Measurements from ENCODE around the gene TRIM71. TPM values are rescaled to one million over a fixed set of nuclear protein-coding genes. Genes with fewer than 3 reads are reported as not detected.

The TRIM71 gene
- total RNA-seq, 1 experiment from 2014 or later = 376 TPM

DNA sequence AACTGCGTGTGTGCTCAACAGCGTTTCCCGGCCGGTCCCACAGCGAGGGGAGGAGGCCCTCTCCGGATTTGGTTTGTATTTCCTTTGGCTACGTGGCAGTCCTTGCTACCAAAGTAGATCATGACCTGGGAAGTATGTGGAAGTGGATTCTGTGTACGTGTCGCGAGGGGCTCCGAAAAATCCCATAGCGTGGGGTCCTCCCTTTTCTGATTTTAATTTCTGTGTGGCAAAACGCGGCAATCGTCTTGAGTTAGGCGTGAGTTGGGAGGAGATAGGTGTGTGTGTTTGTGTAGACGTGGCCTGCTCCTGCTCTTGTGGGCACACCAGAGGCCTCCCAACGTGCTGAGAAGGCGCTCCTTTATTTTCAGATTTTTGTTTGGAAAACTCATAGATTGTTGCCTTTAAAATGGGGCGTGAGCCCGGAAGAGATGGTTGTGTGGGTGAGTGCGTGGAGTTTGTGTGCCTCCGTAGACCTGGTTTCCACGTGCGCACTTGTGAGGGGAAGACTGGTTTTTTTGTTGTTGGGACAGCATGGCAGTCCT is 1.2 kb downstream of the TRIM71 start:
- Histone ChIP-seq H3K4ac (ENCODE audit: low read depth, low read length) (no peak overlapping the region), H2AFZ (ENCODE audit: low read length) (no peak overlapping the region), H3K27me3 (ENCODE audit: insufficient read depth, low read length) (no peaks in the 10 kb centered on the region), H2AK5ac (ENCODE audit: insufficient read length, low read length) (no peak overlapping the region), H4K91ac (ENCODE audit: insufficient read length, low read depth, low read length) (no peak overlapping the region), H3K23ac (ENCODE audit: insufficient read length, low read depth, low read length) (peak overlapping the region; percentile 55), H2BK5ac (ENCODE audit: insufficient read length, low read length) (no peak overlapping the region), H3K14ac (ENCODE audit: insufficient read depth, low read length) (peak overlapping the region; percentile 33), H4K20me1 (ENCODE audit: control insufficient read depth, insufficient read depth, insufficient read length) (no peaks in the 10 kb centered on the region), H3K9ac (ENCODE audit: extremely low read depth, insufficient read length, low read length) (peak overlapping the region; percentile 94), H3K4me1 (ENCODE audit: insufficient read depth, low read length) (peaks cover 6% of the 10 kb centered on the region; the same call in 1 of the 2 replicates), H2BK120ac (ENCODE audit: low read depth, low read length, poor library complexity, severe bottlenecking) (no peak overlapping the region), H3K18ac (ENCODE audit: insufficient read length, low read depth, low read length) (peak overlapping the region; percentile 24), H3K27ac (ENCODE audit: insufficient read length, low read depth, low read length) (no peak overlapping the region), H3T11ph (ENCODE audit: low read length) (no peak overlapping the region), H2BK15ac (ENCODE audit: low read depth, low read length) (no peak overlapping the region), H2BK20ac (ENCODE audit: low read depth, low read length, poor library complexity, severe bottlenecking) (no peak overlapping the region), H3K56ac (ENCODE audit: insufficient read length, low read depth, low read length) (no peak overlapping the region), H3K23me2 (ENCODE audit: insufficient read length, low read depth, low read length, poor library complexity, severe bottlenecking) (peaks cover 25% of the 10 kb centered on the region), H3K4me2 (ENCODE audit: insufficient read depth, insufficient read length, low read length) (peak overlapping the region; percentile 93), H4K8ac (replicated peaks; ENCODE audit: insufficient read length, low read depth, low read length) (no peak overlapping the region), H2BK12ac (ENCODE audit: insufficient read length, low read depth, low read length) (no peak overlapping the region), H3K9me3 (ENCODE audit: control insufficient read depth, low read depth, low read length) (no peaks in the 10 kb centered on the region), H3K79me2 (ENCODE audit: insufficient read depth, low read length) (peaks cover 77% of the 10 kb centered on the region), H3K79me1 (ENCODE audit: insufficient read depth, low read depth, low read length, poor library complexity, severe bottlenecking) (no peaks in the 10 kb centered on the region), H4K5ac (ENCODE audit: insufficient read length, low read depth, low read length) (no peak overlapping the region)
- Mint-ChIP-seq H3K27me3 (ENCODE audit: low read depth) (peaks cover 3% of the 10 kb centered on the region; the same call in 1 of the 2 replicates), H3K4me1 (peaks cover 46 to 47% of the 10 kb centered on the region in 2 experiments), H3K4me3 (peak overlapping the region; percentile 96 to 100), H3K36me3 (ENCODE audit: insufficient read depth in 1 of 3, low read depth in 3 of 3) (peaks cover 57 to 64% (median 61%) of the 10 kb centered on the region in 3 experiments), H3K27ac (peak overlapping the region; percentile 98 to 99 (median 98)), H3K9me3 (peaks cover 10 to 17% of the 10 kb centered on the region in 2 experiments; a peak in 4 of 5 replicates)
- WGBS (ENCODE audit: extremely low coverage, insufficient read length, low lambda C conversion rate) = no CpG with 5 or more reads among the region's 25 CpGs
- no peak for DNase-seq
- TF ChIP-seq, protein P1, sequence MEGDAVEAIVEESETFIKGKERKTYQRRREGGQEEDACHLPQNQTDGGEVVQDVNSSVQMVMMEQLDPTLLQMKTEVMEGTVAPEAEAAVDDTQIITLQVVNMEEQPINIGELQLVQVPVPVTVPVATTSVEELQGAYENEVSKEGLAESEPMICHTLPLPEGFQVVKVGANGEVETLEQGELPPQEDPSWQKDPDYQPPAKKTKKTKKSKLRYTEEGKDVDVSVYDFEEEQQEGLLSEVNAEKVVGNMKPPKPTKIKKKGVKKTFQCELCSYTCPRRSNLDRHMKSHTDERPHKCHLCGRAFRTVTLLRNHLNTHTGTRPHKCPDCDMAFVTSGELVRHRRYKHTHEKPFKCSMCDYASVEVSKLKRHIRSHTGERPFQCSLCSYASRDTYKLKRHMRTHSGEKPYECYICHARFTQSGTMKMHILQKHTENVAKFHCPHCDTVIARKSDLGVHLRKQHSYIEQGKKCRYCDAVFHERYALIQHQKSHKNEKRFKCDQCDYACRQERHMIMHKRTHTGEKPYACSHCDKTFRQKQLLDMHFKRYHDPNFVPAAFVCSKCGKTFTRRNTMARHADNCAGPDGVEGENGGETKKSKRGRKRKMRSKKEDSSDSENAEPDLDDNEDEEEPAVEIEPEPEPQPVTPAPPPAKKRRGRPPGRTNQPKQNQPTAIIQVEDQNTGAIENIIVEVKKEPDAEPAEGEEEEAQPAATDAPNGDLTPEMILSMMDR (conservative IDR thresholded peaks at IDR 0.05) = no peak
